Measurements from ENCODE around the gene TRIM17.

- TF ChIP-seq CTCF (IDR thresholded peaks at IDR 0.05; ENCODE audit: borderline replicate concordance, extremely low read depth, low read length, poor library complexity, severe bottlenecking) (no peak), EZH2 (IDR thresholded peaks at IDR 0.05; ENCODE audit: borderline replicate concordance, low read depth, low read length, severe bottlenecking) (no peak)
These were observed 8.3 kb upstream of the TRIM17 start for GRCh38 chr1:228424685-228425660.
